Measurements from ENCODE around the gene FAM98B. TPM values are rescaled to one million over a fixed set of nuclear protein-coding genes. Genes with fewer than 3 reads are reported as not detected.
A peak's percentile ranks its signal among the peaks of the same experiment; 100 is the strongest.

The FAM98B gene
- total RNA-seq, 1 donor from 2014 or later = 24.8 TPM

GRCh38 chr15:38474155-38474757 lies 20.3 kb downstream of the FAM98B start:
- Histone ChIP-seq H3K4me3 (no peak overlapping the region), H3K4me1 (no peaks in the 10 kb centered on the region), H3K36me3 (peaks cover 60% of the 10 kb centered on the region), H3K27me3 (no peaks in the 10 kb centered on the region), H3K9me3 (no peaks in the 10 kb centered on the region), H3K27ac (no peak overlapping the region)
- TF ChIP-seq CTCF (IDR thresholded peaks at IDR 0.05) = peak; percentile 68
- DNase-seq = no peak
- intact Hi-C loops (cut with DNase I) = no loop called here
- ATAC-seq = peak; percentile 98

DNA sequence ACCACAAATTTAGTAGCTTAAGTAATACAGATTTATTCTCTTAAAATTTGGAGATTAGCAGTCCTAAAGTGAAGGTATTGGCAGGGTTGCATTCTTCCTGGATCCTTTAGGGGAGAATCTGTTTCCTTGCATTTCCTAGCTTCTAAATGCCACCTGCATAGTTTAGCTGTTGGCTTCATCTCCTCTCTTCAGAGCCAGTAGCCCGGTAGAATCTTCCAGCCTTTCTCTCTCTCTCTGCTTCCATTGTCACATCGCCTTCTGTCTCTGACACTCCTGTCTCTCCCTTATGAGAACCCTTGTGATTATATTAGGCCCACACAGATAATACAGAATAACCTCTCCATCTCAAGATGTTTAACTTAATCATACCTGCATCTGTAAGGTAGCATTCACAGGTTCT lies 21.4 kb downstream of the FAM98B start:
- ATAC-seq (no peak), DNase-seq (no peak)
- intact Hi-C loops (cut with DNase I) = no loop called here
- H3K9me3 ChIP-seq = no peaks in the 10 kb centered on the region
- peaks cover 57% of the 10 kb centered on the region for H3K36me3 ChIP-seq
- H3K27me3 ChIP-seq = no peaks in the 10 kb centered on the region
- H3K27ac ChIP-seq = no peak overlapping the region
- TF ChIP-seq CTCF (IDR thresholded peaks at IDR 0.05) = no peak
- H3K4me1 ChIP-seq = no peaks in the 10 kb centered on the region
- no peak overlapping the region for H3K4me3 ChIP-seq

DNA sequence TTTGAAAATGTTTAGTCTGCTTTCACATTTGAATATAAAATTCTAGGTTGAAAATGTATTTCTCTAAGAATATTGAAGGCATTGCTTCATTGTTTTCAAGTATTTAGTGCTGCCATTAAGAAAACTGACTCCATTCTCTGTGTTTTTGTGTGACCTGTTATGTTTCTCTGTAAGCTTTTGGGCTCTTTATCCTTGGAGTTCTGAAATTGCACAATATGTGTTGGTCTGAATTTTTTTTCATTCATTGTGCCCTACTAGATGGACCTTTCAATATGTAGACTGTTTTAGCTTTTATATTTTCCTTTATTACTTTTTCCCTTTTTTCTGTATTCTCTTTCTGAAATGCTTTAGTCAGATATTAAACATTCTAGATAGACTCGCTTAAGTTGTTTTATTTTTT lies 22.2 kb downstream of the FAM98B start:
- no peak overlapping the region for H3K4me3 ChIP-seq
- no peak for TF ChIP-seq CTCF (IDR thresholded peaks at IDR 0.05)
- H3K27ac ChIP-seq = no peak overlapping the region
- no peaks in the 10 kb centered on the region for H3K4me1 ChIP-seq
- intact Hi-C loops (cut with DNase I) = no loop called here
- DNase-seq (no peak), ATAC-seq (no peak)
- no peaks in the 10 kb centered on the region for H3K9me3 ChIP-seq
- peaks cover 49% of the 10 kb centered on the region for H3K36me3 ChIP-seq
- no peaks in the 10 kb centered on the region for H3K27me3 ChIP-seq

- no peak overlapping the region for H3K27ac ChIP-seq
- no peak for TF ChIP-seq CTCF (IDR thresholded peaks at IDR 0.05)
- DNase-seq (no peak), ATAC-seq (peak; percentile 56)
- no peak overlapping the region for H3K4me3 ChIP-seq
- intact Hi-C loops (cut with DNase I) = no loop called here
- H3K27me3 ChIP-seq = no peaks in the 10 kb centered on the region
- no peaks in the 10 kb centered on the region for H3K9me3 ChIP-seq
- H3K36me3 ChIP-seq = peaks cover 53% of the 10 kb centered on the region
- H3K4me1 ChIP-seq = no peaks in the 10 kb centered on the region
Observed at GRCh38 chr15:38477637-38478036, 23.7 kb downstream of the FAM98B start.

DNA sequence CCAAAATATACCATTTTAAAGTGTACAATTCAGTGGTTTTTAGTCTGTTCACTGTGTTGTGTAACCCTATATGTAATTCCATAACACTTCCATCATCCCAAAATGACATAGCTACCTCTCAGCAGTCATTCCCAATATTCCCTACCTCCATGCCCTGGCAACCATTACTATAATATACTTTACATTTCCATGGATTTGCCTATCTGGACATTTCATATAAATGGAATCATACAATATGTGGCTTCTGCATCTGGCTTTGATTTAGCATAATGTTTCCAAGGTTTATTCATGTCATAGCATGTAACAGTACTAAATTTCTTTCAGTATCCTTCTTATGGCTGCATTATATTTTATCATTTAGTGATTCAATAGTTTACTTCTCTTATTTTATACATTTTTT lies 25.3 kb downstream of the FAM98B start:
- H3K9me3 ChIP-seq = no peaks in the 10 kb centered on the region
- H3K4me3 ChIP-seq = no peak overlapping the region
- no peaks in the 10 kb centered on the region for H3K27me3 ChIP-seq
- no peak for DNase-seq
- intact Hi-C loops (cut with DNase I) = no loop called here
- H3K4me1 ChIP-seq = no peaks in the 10 kb centered on the region
- peaks cover 49% of the 10 kb centered on the region for H3K36me3 ChIP-seq
- H3K27ac ChIP-seq = no peak overlapping the region
- no peak for ATAC-seq
- TF ChIP-seq CTCF (IDR thresholded peaks at IDR 0.05) = no peak

- no peak for DNase-seq
- Histone ChIP-seq H3K27me3 (no peaks in the 10 kb centered on the region), H3K4me3 (no peak overlapping the region), H3K27ac (no peak overlapping the region), H3K4me1 (no peaks in the 10 kb centered on the region), H3K9me3 (no peaks in the 10 kb centered on the region), H3K36me3 (peaks cover 44% of the 10 kb centered on the region)
- intact Hi-C loops (cut with DNase I) = no loop called here
- no peak for TF ChIP-seq CTCF (IDR thresholded peaks at IDR 0.05)
- no peak for ATAC-seq
Observed at GRCh38 chr15:38479756-38480155, 25.8 kb downstream of the FAM98B start.

Measured in upper lobe of right lung (tissue), 1 donor.